Stimulated activated CD4-positive, alpha-beta T cell treated with anti-CD3 and anti-CD28 coated beads, Interleukin-12 subunit alpha, Interleukin-12 subunit beta, amount 100 ng/mL, for 48 hours (primary cell): ENCODE measurements around the gene GPR62.
"Not testable (repeated sequence)": the region's sequence is repeated elsewhere in the genome, so short reads cannot be mapped to it uniquely, and the experiment has no call there.

Experiments
- DNase-seq, 3 donors: peaks; one replicate each; pipeline ENCODE4 v3.0.0-alpha.2; 2020; ENCODE audit warnings: low read depth in 2 of 3, low spot score in 1 of 3

GPR62 gene

DNA sequence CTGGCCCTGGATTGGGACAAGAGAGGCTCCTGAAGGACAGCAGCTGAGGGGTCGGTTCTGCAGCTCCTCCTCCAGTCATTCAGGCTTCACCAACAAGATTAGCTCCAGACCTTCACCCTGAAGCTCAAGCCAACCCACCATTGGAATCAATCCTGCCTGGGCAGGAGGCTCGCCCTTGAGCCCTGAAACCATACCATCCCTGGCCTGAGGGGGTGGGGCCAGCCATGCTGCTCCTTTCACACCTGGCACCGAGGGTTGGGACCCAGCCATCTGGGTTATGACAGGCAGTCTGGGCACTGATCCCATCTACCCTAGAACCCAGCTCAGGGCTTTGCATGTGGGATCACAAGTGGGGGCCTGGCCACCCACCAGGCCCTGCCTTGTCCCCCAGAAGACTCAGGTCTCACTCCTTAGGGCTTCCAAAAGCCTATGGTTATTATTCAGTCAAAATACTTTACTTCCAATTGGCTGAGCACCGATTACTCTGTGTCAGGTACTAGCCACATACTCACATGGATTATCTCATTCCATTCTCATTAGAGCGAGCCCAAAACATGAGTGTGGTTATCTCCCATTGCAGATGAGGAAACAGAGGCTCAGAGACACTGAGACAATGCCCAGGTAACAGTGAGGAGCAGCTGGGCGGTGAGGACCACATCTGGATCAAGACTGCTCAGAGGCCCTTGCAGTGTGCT is 15.6 kb downstream of the GPR62 start:
- DNase-seq: no peak

DNA sequence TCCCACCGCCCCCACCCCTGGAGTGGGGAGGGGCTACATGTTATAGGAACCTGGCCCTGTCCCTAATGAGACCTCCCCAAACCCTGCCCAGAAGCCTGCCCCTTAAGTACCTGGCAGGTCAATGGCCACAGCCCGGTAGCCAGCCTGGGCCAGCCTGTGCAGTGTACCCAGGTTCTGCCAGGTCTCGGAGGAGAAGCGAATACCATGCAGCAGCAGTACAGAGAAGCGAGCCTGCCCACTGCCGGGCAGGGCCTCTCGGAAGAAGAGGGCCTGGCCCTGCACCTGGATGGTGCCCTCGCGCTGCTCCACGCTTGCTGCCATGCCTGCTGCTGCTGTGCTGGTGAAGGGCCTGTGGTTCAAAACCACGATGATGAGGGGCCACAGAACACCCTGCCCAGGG is 16.2 kb downstream of the GPR62 start:
- no peak for DNase-seq

DNA sequence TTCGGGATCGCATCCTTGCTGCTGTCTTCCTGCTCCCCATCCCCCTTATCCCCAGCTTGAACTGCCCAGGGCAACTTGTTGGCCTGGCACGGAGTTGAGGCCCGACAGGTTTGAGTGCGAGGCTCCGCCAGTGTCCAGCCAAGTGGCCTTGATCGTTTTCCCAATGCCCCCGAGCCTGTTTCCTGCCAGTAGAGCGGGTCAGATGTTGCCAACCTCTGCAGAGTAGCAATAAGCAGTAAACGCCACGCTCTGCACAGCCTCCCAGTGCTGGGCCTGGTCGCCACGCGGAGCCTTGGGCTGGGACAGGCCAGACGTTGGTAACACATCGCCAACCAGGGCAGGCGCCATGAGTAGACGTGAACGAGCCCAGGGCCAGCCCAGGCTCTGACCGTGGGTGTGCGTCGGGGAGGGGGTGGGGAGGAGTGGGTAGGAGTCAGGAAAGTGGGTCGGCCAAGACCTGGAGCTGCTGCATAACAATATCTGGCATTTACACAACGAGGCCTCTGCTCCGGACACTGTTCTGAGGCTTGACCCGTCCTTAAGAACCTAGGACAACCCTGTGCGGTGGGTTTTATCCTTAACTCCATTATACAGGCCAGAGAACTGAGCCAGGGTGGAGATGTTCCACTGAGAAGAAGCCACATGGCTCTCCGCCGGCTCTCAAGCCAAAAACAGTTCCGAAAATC is 19.2 kb downstream of the GPR62 start:
- DNase-seq: no peak

DNA sequence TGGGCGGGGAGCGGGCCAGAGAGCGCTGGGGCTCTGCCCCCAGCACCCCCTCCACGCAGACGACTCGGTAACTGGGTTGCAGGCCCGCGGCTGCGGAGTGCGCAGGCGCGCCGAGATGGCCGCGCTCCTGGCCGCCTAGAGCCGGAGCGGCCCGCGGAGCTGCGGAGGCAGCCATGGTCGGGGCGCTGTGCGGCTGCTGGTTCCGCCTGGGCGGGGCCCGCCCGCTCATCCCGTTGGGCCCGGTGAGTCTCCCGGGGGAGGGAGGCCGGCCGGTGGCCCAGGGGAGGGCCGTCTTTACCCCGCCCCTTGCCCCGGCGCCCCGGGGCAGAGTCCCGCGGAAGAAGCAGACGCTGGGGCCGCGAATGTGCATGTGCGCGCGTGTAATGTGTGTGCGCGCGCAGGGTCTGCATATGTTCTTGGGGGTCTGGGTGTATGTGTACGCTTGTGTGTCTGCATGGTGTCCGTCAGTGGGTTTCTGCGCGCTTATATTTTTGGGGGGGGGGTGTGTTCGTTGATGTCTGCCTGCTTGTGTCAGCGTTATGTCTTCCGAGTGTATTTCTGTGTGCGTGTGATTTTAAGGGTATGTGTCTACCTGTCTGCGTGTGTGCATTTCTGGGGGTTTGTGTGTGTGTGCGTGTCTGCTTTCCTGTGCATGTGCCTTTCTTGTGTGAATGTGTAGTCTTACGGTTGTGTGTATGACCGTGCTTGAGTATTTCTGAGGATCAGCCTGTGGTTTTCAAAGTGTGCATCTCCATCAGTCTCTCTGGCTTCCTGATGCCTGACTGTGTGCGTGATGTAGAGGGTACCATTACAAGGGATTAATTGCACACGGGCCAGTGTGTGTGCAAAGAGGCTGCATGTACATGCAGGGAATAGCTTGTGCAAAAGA is 20.0 kb downstream of the GPR62 start, which contains the start of gene ABHD14A:
TSS of gene ABHD14A (plus strand) at position 102 of the 889 bp plus-strand sequence. CDS start at position 174, 72 bp downstream.
- peak in 2 of 3 donors; percentile 44 to 61 for DNase-seq

DNA sequence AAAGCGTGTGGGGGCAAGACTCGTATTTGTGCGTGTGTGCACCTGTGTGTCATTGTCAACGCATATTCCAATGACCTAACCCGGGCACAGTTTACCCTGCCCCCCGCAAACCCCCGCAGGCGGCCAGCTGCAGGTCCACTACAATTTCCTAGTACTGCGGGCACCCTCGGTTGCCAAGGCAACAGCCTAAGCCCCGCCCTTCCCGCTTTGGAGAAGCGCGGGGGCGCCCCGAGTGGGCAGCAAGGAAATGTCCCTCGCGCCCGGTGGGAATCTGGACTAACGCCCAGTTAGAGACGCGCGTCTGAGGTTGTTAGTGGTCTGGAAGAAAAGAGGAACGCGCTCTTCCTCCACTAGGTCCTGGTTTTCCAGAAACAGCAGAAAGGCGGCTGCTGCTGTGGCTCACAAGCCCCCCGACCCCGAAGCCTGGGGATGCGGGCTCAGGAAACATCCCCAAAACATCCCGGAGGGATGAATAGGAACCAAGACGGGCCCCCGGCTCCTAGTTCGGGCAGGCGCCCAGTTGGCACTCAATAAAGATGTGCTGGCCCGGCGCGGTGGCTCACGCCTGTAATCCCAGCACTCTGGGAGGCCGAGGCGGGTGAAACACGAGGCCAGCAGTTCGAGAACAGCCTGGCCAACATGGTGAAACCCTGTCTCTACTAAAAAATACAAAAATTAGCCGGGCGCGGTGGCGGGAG is 20.8 kb downstream of the GPR62 start:
- no peak for DNase-seq

DNA sequence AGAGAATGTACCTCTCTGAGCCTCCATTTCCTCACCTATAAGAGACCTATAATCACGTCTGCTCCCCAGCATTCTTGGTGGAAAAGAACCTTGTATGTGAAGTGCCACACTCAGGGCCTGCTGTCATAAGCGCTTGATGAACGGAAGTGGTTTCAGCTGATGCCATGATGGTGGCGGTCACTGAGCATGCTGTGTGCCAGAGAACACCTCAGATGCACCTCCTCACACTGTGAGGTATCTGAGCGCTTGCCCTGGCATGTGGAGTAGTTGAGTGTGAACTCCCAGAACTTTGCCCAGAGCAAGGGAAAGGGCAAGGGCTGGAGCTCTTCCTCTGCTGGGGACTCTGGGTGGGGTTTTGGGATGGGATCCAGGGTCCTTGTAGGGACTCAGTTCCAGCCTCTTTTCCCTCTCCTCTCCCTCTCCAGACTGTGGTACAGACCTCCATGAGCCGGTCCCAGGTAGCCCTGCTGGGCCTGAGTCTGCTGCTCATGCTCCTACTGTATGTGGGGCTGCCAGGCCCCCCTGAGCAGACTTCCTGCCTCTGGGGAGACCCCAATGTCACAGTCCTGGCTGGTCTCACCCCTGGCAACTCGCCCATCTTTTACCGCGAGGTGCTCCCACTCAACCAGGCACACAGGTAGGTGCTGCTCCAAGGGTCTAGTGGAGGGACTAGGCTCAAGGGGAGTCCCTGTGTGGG is 22.4 kb downstream of the GPR62 start:
- no peak for DNase-seq

DNA sequence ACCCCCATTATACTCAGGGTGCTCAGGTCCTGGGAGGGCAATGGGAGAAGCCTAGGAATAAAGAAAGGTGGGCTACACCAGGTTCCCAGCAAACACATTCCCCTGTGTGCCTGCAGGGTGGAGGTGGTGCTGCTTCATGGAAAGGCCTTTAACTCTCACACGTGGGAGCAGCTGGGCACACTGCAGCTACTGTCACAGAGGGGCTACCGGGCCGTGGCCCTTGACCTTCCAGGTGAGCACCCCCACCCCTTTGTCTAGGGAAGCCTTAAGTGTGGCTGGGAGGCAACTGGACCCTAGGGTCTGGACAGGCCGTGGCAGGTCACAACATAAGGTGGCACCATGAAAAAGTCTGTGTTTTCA is 22.9 kb downstream of the GPR62 start:
- DNase-seq: no peak

DNA sequence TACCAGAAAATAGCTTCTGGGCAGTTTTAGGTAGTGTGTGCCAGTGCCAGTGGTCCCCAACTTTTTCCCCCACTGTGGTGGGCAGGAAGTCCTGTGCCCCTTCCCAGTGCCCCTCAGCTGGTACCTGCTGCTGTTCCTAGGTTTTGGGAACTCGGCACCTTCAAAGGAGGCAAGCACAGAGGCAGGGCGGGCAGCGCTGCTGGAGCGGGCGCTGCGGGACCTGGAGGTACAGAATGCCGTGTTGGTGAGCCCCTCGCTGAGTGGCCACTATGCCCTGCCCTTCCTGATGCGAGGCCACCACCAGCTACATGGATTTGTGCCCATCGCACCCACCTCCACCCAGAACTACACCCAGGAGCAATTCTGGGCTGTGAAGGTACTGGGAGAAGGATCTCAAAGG is 25.1 kb downstream of the GPR62 start:
- no peak for DNase-seq

DNA sequence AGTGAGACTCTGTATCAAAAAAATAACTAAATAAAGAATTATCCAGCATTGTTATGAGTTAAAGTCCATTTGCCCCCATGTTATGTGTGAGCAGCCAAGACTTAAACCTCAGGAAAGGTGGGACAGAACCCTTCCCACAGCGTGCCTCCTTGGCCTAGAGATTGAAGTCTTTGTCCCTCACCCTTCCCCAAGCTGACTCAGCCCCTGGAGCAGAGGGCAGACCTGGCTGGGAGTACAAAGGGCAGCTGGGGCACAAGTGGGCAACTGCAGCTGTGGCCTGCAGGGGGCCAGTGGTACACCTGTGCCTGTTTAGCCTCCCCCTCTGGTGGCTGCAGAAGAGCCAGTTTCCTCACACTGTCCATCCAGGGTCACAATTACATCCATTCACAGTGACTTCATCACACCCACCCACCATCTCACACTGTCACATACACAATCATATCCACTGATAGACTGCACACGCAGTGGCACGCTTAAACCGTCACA is 27.2 kb downstream of the GPR62 start:
- peak in 1 of 3 donors; percentile 36 for DNase-seq

DNA sequence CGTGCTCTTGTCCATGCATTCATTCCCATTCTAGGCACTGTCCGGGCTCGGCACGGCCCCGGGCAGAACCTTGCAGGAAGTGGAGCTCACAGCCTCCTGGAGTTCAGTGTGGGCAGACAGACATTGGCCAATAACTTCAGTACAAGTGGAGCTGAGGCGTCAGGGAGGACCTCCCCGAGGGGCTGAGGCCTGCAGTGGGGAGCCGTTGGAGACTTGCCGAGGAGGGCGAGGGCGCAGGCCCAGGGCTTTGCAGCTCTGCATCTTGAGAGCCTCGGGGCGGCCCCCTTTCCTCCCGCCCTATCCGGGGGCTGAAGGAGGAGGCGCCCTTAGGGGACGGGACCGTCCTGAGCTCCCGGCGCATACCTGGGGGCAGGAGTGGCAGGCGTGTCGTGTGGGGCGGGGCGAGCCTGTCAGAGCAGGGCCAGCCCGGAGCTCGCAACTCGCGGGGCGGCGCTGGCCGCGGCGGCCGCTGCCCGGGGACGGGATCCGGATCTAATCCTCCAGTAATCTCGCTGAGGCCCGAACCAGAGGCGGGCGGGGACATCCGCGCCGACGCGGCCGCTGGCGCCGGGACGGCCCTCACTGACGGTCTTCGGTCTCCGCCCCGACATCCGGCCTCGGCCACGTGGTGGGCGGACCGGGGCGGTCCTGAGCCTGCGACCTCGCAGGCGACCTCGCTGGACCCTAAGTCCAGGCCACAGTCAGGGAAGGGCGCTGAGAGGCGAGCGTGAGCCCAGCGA is 27.8 kb downstream of the GPR62 start, which contains the start of gene ACY1:
TSS of gene ACY1 (plus strand) at position 698 of the 740 bp plus-strand sequence. CDS start 530 bp downstream, outside the sequence.
- peak; percentile 61 to 76 (median 72) for DNase-seq

DNA sequence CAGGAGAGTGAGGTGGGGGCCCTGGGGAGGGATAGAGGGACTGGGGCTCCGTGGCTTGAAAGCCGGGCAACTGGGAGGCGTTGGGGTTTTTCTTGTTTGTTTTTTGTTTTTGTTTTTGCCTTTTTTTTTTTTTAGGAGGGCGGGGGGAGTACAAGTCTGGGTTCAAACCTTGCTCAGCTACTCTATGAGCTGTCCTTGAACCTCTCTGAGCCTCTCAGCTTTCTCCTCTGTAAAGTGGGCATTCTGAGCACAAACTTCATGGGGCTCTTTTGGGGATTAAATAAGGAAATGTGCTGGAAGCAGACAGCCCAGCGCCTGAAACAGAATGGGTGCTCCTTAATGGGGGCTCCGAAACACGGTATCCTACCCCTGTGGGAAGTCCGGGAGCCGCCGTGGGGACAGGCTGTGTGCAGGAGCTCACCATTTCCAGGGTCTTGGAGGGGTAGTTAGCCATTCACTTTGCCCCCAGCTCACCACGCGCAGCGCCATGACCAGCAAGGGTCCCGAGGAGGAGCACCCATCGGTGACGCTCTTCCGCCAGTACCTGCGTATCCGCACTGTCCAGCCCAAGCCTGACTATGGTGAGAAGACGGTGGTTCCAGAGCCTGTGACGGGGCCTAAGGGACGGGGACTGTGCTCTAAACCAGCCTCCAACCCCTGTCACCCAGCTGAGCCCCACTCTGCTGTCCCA is 28.5 kb downstream of the GPR62 start:
- DNase-seq: no peak

DNA sequence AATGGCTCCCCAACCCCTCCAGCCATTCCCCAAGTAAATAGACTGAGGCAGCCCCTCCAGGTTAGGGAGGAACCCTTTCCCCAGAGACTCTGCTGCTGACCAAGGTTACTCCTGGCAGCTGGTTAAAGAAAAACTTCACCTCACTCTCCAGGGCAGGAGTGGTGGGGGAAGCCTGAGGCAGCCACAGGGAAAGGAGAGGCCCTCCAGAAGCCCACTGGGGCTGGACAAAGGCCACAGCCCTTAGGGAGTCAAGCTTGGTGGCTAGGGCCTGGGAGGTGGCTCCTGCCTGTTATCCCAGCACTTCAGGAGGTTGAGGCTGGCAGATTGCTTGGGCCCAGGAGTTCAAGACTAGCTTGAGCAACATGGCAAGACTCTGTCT is 29.1 kb downstream of the GPR62 start:
- no peak for DNase-seq

DNA sequence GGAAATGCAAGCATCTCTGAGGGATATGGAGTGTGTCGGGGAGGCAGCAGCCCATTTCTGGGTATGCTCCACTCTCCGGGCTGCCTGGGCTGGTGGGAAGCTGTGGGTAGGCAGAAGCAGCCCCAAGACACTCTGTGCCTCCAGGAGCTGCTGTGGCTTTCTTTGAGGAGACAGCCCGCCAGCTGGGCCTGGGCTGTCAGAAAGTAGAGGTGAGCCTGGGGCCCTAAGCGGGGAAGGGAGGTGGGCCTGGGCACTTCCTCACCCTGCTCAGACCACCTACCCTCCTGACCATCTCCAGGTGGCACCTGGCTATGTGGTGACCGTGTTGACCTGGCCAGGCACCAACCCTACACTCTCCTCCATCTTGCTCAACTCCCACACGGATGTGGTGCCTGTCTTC is 29.9 kb downstream of the GPR62 start:
- no peak for DNase-seq

DNA sequence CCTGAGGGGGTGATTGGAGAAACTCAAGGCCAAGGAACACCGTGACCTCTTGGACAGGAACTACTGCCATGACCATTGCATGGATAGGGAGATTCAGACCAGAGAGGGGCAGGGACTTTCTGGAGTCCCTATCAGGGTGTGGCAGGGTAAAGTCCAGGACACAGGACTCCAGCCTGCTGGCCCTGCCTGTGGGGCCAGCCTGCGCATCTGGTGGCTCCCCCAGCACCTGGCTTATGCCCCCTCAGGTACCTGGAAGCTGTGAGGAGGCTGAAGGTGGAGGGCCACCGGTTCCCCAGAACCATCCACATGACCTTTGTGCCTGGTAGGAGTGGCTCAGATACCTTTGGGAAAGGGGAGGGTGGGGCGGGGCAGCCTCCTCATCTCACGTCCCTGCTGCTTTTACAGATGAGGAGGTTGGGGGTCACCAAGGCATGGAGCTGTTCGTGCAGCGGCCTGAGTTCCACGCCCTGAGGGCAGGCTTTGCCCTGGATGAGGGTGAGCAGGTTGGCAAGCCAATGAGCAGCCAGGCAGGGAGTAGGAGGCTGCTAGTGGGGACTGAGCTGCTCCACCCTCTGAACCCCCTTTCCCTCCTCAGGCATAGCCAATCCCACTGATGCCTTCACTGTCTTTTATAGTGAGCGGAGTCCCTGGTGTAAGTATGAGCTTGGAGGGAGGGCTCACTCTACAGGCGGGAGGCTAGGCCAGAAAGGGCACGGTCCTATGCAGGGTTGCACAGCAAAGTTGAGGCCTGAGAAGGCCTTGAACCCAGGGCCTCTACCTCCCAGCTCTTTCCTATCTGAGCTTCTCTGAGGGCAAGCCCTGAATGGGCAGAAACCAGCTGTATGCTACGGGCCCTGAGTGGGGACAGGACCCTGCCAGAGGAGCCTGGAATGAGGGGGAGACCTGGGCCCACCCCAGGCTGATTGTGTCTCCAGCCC is 31.1 kb downstream of the GPR62 start:
- DNase-seq: no peak

DNA sequence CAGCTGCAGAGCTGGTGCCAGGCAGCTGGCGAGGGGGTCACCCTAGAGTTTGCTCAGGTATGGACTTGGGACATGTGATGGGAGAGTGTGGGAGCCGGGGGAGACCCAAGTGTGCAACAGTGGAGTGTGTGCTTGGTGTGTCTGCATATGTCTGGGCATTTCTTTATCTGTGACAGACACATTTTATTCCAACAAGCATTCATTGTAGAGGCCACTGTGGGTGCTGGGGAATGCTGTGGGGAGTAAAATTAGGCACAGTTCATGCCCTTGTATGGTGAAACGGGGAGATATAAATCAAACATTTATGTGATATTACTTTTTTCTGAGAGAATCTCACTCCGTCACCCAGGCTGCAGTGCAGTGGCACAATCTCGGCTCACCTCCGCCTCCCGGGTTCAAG is 32.4 kb downstream of the GPR62 start:
- DNase-seq: no peak

DNA sequence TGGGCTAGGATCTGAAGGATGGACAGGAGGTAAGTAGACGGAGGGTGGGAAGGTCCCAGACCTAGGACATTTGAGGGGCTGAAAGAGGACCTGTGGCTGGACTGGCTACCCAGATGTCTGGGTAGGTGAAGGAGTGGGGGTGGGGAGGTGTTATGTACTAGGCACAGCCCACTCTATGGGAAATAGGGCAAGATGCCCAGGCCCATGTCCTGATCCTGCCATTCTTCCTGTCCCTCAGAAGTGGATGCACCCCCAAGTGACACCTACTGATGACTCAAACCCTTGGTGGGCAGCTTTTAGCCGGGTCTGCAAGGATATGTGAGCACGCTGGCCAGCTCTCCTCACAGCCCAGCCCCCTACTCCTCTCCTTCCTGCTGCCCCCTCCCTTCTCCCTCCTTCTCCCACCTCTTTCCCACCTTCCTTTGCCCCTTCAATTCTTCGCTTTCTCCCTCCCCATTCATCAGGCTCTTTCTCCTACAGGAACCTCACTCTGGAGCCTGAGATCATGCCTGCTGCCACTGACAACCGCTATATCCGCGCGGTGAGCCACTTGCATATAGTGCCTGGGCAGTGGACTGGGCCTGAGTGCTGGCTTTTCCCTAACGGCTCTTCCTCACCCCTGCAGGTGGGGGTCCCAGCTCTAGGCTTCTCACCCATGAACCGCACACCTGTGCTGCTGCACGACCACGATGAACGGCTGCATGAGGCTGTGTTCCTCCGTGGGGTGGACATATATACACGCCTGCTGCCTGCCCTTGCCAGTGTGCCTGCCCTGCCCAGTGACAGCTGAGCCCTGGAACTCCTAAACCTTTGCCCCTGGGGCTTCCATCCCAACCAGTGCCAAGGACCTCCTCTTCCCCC is 33.3 kb downstream of the GPR62 start:
- DNase-seq: no peak

DNA sequence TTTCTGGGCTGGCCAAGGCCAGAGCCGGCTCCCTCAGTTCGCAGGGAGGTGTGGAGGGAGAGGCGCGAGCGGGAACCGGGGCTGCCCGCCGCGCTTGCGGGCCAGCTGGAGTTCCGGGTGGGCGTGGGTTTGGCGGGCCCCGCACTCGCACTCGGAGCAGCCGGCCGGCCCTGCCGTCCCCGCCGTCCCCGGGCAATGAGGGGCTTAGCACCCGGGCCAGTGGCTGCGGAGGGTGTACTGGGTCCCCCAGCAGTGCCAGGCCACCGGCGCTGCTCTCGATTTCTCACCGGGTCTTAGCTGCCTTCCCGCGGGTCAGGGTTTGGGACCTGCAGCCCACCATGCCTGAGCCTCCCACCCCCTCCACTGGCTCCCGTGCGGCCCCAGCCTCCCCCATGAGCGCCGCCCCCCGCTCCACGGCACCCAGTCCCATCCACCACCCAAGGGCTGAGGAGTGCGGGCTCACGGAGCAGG is 35.4 kb downstream of the GPR62 start:
- DNase-seq: not testable (repeated sequence)
